ENCODE results near the gene POGLUT3.

POGLUT3 gene

GRCh38 chr11:108541531-108541930 lies 43.3 kb upstream of the POGLUT3 start:
- ATAC-seq, result no peak
- no peak for TF ChIP-seq ESRRG (CRISPR knock-in tag; IDR thresholded peaks at IDR 0.05)
- no peak for TF ChIP-seq ISL1 (CRISPR knock-in tag; IDR thresholded peaks at IDR 0.05)
- TF ChIP-seq ZC3H10 (CRISPR knock-in tag; IDR thresholded peaks at IDR 0.05), result no peak
- TF ChIP-seq ZFP30 (CRISPR knock-in tag; IDR thresholded peaks at IDR 0.05), result no peak
- TF ChIP-seq GLIS3 (CRISPR knock-in tag; IDR thresholded peaks at IDR 0.05), result no peak
- TF ChIP-seq, protein P1, sequence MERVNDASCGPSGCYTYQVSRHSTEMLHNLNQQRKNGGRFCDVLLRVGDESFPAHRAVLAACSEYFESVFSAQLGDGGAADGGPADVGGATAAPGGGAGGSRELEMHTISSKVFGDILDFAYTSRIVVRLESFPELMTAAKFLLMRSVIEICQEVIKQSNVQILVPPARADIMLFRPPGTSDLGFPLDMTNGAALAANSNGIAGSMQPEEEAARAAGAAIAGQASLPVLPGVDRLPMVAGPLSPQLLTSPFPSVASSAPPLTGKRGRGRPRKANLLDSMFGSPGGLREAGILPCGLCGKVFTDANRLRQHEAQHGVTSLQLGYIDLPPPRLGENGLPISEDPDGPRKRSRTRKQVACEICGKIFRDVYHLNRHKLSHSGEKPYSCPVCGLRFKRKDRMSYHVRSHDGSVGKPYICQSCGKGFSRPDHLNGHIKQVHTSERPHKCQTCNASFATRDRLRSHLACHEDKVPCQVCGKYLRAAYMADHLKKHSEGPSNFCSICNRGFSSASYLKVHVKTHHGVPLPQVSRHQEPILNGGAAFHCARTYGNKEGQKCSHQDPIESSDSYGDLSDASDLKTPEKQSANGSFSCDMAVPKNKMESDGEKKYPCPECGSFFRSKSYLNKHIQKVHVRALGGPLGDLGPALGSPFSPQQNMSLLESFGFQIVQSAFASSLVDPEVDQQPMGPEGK (CRISPR knock-in tag; IDR thresholded peaks at IDR 0.05; ENCODE audit: borderline replicate concordance), result no peak
- no peak for TF ChIP-seq ARNTL (CRISPR knock-in tag; IDR thresholded peaks at IDR 0.05; ENCODE audit: borderline replicate concordance, low read depth)
- no peak for TF ChIP-seq ZFP3 (CRISPR knock-in tag; IDR thresholded peaks at IDR 0.05)
- TF ChIP-seq ZNF8 (CRISPR knock-in tag; IDR thresholded peaks at IDR 0.05), result no peak
- TF ChIP-seq, protein P2, sequence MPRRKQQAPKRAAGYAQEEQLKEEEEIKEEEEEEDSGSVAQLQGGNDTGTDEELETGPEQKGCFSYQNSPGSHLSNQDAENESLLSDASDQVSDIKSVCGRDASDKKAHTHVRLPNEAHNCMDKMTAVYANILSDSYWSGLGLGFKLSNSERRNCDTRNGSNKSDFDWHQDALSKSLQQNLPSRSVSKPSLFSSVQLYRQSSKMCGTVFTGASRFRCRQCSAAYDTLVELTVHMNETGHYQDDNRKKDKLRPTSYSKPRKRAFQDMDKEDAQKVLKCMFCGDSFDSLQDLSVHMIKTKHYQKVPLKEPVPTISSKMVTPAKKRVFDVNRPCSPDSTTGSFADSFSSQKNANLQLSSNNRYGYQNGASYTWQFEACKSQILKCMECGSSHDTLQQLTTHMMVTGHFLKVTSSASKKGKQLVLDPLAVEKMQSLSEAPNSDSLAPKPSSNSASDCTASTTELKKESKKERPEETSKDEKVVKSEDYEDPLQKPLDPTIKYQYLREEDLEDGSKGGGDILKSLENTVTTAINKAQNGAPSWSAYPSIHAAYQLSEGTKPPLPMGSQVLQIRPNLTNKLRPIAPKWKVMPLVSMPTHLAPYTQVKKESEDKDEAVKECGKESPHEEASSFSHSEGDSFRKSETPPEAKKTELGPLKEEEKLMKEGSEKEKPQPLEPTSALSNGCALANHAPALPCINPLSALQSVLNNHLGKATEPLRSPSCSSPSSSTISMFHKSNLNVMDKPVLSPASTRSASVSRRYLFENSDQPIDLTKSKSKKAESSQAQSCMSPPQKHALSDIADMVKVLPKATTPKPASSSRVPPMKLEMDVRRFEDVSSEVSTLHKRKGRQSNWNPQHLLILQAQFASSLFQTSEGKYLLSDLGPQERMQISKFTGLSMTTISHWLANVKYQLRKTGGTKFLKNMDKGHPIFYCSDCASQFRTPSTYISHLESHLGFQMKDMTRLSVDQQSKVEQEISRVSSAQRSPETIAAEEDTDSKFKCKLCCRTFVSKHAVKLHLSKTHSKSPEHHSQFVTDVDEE (CRISPR knock-in tag; IDR thresholded peaks at IDR 0.05), result no peak
- TF ChIP-seq CSRNP3 (CRISPR knock-in tag; IDR thresholded peaks at IDR 0.05), result no peak
- TF ChIP-seq ZNF565 (CRISPR knock-in tag; conservative IDR thresholded peaks at IDR 0.05; ENCODE audit: low read depth), result no peak

DNA sequence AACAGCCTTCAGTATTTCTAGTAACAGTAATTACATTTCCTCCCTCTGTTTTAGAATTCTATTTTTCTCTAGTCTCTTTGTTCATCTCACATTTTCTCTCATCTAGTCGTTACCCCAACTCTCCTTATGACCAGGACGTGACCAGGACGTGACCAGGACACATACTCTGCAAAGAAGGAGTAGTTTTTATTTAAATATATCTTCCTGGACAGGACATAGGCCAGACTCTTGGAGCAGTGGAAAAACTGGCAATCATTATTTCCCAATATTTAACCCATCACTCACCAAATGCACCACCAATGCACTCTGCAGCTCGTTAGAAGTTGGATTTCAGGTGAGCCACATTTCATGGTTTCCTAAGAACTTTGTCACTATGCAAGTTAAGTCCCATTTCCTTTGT lies 40.3 kb upstream of the POGLUT3 start:
- TF ChIP-seq ZNF70 (CRISPR knock-in tag; IDR thresholded peaks at IDR 0.05) (no peak), TCF4 (CRISPR knock-in tag; IDR thresholded peaks at IDR 0.05; ENCODE audit: borderline replicate concordance) (no peak), CSDC2 (CRISPR knock-in tag; IDR thresholded peaks at IDR 0.05) (no peak), BACH2 (CRISPR knock-in tag; IDR thresholded peaks at IDR 0.05; ENCODE audit: borderline replicate concordance) (no peak)
- ATAC-seq, result no peak

GRCh38 chr11:108538022-108538424 lies 39.8 kb upstream of the POGLUT3 start:
- no peak for ATAC-seq
- TF ChIP-seq PPARA (CRISPR knock-in tag; IDR thresholded peaks at IDR 0.05; ENCODE audit: borderline replicate concordance), result no peak
- TF ChIP-seq ARNTL (CRISPR knock-in tag; IDR thresholded peaks at IDR 0.05; ENCODE audit: borderline replicate concordance, low read depth), result no peak
- TF ChIP-seq TOX (CRISPR knock-in tag; IDR thresholded peaks at IDR 0.05; ENCODE audit: borderline replicate concordance), result no peak
- no peak for TF ChIP-seq ISL1 (CRISPR knock-in tag; IDR thresholded peaks at IDR 0.05)
- no peak for TF ChIP-seq GLIS3 (CRISPR knock-in tag; IDR thresholded peaks at IDR 0.05)
- no peak for TF ChIP-seq ZFP3 (CRISPR knock-in tag; IDR thresholded peaks at IDR 0.05)
- no peak for TF ChIP-seq BACH2 (CRISPR knock-in tag; IDR thresholded peaks at IDR 0.05; ENCODE audit: borderline replicate concordance)
- no peak for TF ChIP-seq OSR1 (CRISPR knock-in tag; IDR thresholded peaks at IDR 0.05)
- no peak for TF ChIP-seq POU6F1 (CRISPR knock-in tag; IDR thresholded peaks at IDR 0.05; ENCODE audit: borderline replicate concordance, low read depth)
- no peak for TF ChIP-seq RARB (CRISPR knock-in tag; IDR thresholded peaks at IDR 0.05)
- TF ChIP-seq SNAI2 (CRISPR knock-in tag; IDR thresholded peaks at IDR 0.05), result no peak

GRCh38 chr11:108536783-108537182 lies 38.6 kb upstream of the POGLUT3 start:
- no peak for TF ChIP-seq PPARA (CRISPR knock-in tag; IDR thresholded peaks at IDR 0.05; ENCODE audit: borderline replicate concordance)
- TF ChIP-seq, protein P2 (CRISPR knock-in tag; IDR thresholded peaks at IDR 0.05), result no peak
- no peak for ATAC-seq
